GM06990 (cell line): ENCODE results near the gene IRAK1.

Source experiments
- DNase-seq: peaks from one replicate; pipeline ENCODE4 v3.0.0-alpha.2; 2011; ENCODE audit not compliant: insufficient read length; ENCODE audit errors: extremely low read depth
- H3K27me3 ChIP-seq: replicated peaks from 2 replicates; pipeline ENCODE4 v1.6.0; 2011; ENCODE audit warnings: low read length; ENCODE audit not compliant: control insufficient read depth, insufficient read depth
- H3K36me3 ChIP-seq: 2 replicates; pipeline ENCODE4 v1.5.1; 2011; ENCODE audit warnings: low read length; ENCODE audit not compliant: control insufficient read depth, insufficient read depth
- H3K4me3 ChIP-seq: replicated peaks from 2 replicates; pipeline ENCODE4 v1.5.1; 2011; ENCODE audit warnings: low read depth, mild to moderate bottlenecking, control low read depth, low read length
- CTCF ChIP-seq: IDR thresholded peaks from 2 replicates; pipeline ENCODE4 v1.5.1; 2011; ENCODE audit warnings: low read length, control low read depth, mild to moderate bottlenecking, inconsistent platforms; ENCODE audit not compliant: insufficient read depth, poor library complexity, severe bottlenecking

IRAK1 gene

GRCh38 chrX:154032160-154032559 lies 12.5 kb upstream of the IRAK1 start:
- DNase-seq, result no peak
- no peaks in the 10 kb centered on the region; the same call in none of the 2 replicates for H3K36me3 ChIP-seq
- H3K4me3 ChIP-seq, result no peak overlapping the region
- H3K27me3 ChIP-seq, result no peaks in the 10 kb centered on the region
- TF ChIP-seq CTCF, result no peak

GRCh38 chrX:154030715-154031305 lies 11.1 kb upstream of the IRAK1 start:
- Histone ChIP-seq H3K4me3 (no peak overlapping the region), H3K27me3 (no peaks in the 10 kb centered on the region), H3K36me3 (no peaks in the 10 kb centered on the region; the same call in none of the 2 replicates)
- no peak for DNase-seq
- TF ChIP-seq CTCF, result no peak

GRCh38 chrX:154030266-154030665 lies 10.6 kb upstream of the IRAK1 start:
- Histone ChIP-seq H3K36me3 (no peaks in the 10 kb centered on the region; the same call in none of the 2 replicates), H3K4me3 (no peak overlapping the region), H3K27me3 (no peaks in the 10 kb centered on the region)
- no peak for TF ChIP-seq CTCF
- no peak for DNase-seq

- H3K4me3 ChIP-seq, result no peak overlapping the region
- no peak for DNase-seq
- H3K36me3 ChIP-seq, result no peaks in the 10 kb centered on the region; the same call in none of the 2 replicates
- H3K27me3 ChIP-seq, result no peaks in the 10 kb centered on the region
- no peak for TF ChIP-seq CTCF
These were observed 9.7 kb upstream of the IRAK1 start for GRCh38 chrX:154029439-154029838.

GRCh38 chrX:154028502-154029184 lies 8.9 kb upstream of the IRAK1 start:
- no peaks in the 10 kb centered on the region for H3K27me3 ChIP-seq
- no peak overlapping the region for H3K4me3 ChIP-seq
- TF ChIP-seq CTCF, result no peak
- no peaks in the 10 kb centered on the region; the same call in none of the 2 replicates for H3K36me3 ChIP-seq
- DNase-seq, result no peak
